DND-41 (cell line): ENCODE results near the gene HACD2.

Source experiments
- EZH2 ChIP-seq: IDR thresholded peaks from 3 replicates; pipeline ENCODE4 v1.6.1; 2012; ENCODE audit warnings: borderline replicate concordance, low read depth, mild to moderate bottlenecking, moderate library complexity, low read length, inconsistent platforms; ENCODE audit not compliant: severe bottlenecking
- TF ChIP-seq, protein P1 (sequence below): IDR thresholded peaks from 2 replicates; pipeline ENCODE4 v1.5.1; 2012; ENCODE audit warnings: borderline replicate concordance, low read length, moderate library complexity, mild to moderate bottlenecking; ENCODE audit not compliant: poor library complexity, severe bottlenecking; ENCODE audit errors: extremely low read depth

DNA sequence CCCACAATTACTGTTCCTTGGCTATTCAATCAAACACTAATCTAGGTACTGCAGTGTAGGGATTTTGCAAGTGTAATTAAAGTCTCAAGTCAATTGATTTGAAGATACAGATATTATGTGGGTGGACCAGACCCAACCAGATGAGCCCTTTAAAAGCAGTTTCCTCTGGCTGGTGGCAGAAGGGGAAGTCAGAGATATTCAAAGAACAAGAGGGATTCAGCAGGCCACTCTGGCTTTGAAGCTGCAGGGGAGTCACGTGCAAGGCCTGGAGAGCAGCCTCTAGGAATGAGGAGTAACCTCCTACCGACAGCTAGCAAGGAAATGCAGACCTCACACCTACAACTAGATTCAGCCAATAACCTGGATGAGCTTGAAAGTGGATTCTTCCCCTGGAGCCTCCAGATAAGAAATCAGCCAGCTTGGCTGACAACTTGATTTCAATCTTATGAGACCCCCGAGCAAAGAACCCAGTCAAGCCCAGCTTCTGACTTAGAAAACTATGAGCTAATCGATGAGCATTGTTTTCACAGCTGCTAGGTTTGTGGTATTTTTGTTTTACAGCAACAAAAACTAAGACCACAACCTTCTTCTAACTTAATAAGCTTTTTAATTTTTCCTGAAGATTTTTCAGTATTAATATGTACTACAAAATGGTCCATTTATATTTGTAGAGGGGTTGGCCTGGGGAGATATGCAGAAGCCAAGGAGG, 13.4 kb downstream of the HACD2 start:
- TF ChIP-seq, protein P1, sequence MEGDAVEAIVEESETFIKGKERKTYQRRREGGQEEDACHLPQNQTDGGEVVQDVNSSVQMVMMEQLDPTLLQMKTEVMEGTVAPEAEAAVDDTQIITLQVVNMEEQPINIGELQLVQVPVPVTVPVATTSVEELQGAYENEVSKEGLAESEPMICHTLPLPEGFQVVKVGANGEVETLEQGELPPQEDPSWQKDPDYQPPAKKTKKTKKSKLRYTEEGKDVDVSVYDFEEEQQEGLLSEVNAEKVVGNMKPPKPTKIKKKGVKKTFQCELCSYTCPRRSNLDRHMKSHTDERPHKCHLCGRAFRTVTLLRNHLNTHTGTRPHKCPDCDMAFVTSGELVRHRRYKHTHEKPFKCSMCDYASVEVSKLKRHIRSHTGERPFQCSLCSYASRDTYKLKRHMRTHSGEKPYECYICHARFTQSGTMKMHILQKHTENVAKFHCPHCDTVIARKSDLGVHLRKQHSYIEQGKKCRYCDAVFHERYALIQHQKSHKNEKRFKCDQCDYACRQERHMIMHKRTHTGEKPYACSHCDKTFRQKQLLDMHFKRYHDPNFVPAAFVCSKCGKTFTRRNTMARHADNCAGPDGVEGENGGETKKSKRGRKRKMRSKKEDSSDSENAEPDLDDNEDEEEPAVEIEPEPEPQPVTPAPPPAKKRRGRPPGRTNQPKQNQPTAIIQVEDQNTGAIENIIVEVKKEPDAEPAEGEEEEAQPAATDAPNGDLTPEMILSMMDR: no peak
- no peak for TF ChIP-seq EZH2
